Breast epithelium (tissue), 4 donors: ENCODE data around the gene KRTAP10-8. TPM values are rescaled to one million over a fixed set of nuclear protein-coding genes. Genes with fewer than 3 reads are reported as not detected.
"Not testable (repeated sequence)": the region's sequence is repeated elsewhere in the genome, so short reads cannot be mapped to it uniquely, and the experiment has no call there.

Experiments used
- DNase-seq, 2 donors: peaks; one replicate each; pipeline ENCODE4 v3.0.0-alpha.2; 2019; ENCODE audit warnings: low spot score in 2 of 2
- H3K27ac ChIP-seq, 2 donors: fragments of 200-600 bp; sonication (generic) in 1 of 2; one replicate each; pipeline ENCODE4 v1.5.1; 2016 to 2019; ENCODE audit warnings: mild to moderate bottlenecking in 1 of 2
- H3K27me3 ChIP-seq, 2 donors: fragments of 200-600 bp; sonication (generic) in 1 of 2; one replicate each; pipeline versions ENCODE4 v1.5.1 to v1.6.0; 2017 to 2019; ENCODE audit warnings: control low read depth in 1 of 2, mild to moderate bottlenecking in 1 of 2
- H3K36me3 ChIP-seq: fragments of 200-600 bp; one replicate; pipeline ENCODE4 v1.5.1; 2019
- H3K4me1 ChIP-seq, 2 donors: fragments of 200-600 bp; sonication (generic); one replicate each; pipeline ENCODE4 v1.5.1; 2016 to 2019; ENCODE audit warnings: control low read depth in 1 of 2
- H3K4me3 ChIP-seq, 3 donors: fragments of 200-600 bp; sonication (generic); 1 replicate in 2 of 3; 2 replicates in 1 of 3; pipeline ENCODE4 v1.5.1; 2016 to 2019; ENCODE audit warnings: mild to moderate bottlenecking in 3 of 3, moderate library complexity in 2 of 3
- H3K9me3 ChIP-seq, 2 donors: fragments of 200-600 bp; sonication (generic) in 1 of 2; one replicate each; pipeline ENCODE4 v1.5.1; 2016 to 2019; ENCODE audit warnings: control low read depth in 1 of 2
- CTCF ChIP-seq, 3 donors: fragments of 450-650 bp; IDR thresholded peaks; one replicate each; pipeline ENCODE4 v1.5.1; 2016 to 2017; ENCODE audit warnings: antibody characterized with exemption in 3 of 3, mild to moderate bottlenecking in 3 of 3, moderate library complexity in 3 of 3
- POLR2A ChIP-seq: fragments of 450-650 bp; IDR thresholded peaks from one replicate; pipeline ENCODE4 v1.6.1; 2016; ENCODE audit warnings: antibody characterized with exemption, mild to moderate bottlenecking, moderate library complexity
- POLR2AphosphoS5 ChIP-seq, 3 donors: sonication (generic); formaldehyde crosslinking; IDR thresholded peaks; one replicate each; pipeline ENCODE4 v1.6.1; 2017; ENCODE audit warnings: antibody characterized with exemption in 3 of 3
- intact Hi-C: fragments of 100-400 bp; cut with DNase I; formaldehyde crosslinking; loops from one replicate; pipeline ENCODE4 v1.15.1; 2023; ENCODE audit warnings: low total_unique reads
- total RNA-seq, 3 donors: library from RNA; depleted of rRNA; stranded (reverse); fragments of >200 nt; gene quantifications; one replicate each; pipeline ENCODE4 v1.1.0, GENCODE V29; 2016

KRTAP10-8 gene
- total RNA-seq, 3 donors from 2014 or later, result not detected

GRCh38 chr21:44571844-44572782, 39.8 kb upstream of the KRTAP10-8 start:
- Histone ChIP-seq H3K9me3 (peaks cover 10 to 23% of the 10 kb centered on the region in 2 donors), H3K27me3 (peaks cover 0 to 25% of the 10 kb centered on the region in 2 donors), H3K4me3 (no peak overlapping the region), H3K27ac (no peak overlapping the region), H3K4me1 (no peaks in the 10 kb centered on the region), H3K36me3 (no peaks in the 10 kb centered on the region)
- intact Hi-C loops, result no loop called here
- TF ChIP-seq POLR2AphosphoS5 (IDR thresholded peaks at IDR 0.05) (no peak), POLR2A (no peak), CTCF (IDR thresholded peaks at IDR 0.05) (no peak)
- DNase-seq, result peak in 1 of 2 donors; percentile 43

GRCh38 chr21:44572959-44573583, 38.8 kb upstream of the KRTAP10-8 start:
- Histone ChIP-seq H3K4me1 (no peaks in the 10 kb centered on the region), H3K4me3 (no peak overlapping the region), H3K9me3 (peaks cover 15 to 28% of the 10 kb centered on the region in 2 donors), H3K27ac (no peak overlapping the region), H3K27me3 (peaks cover 0 to 25% of the 10 kb centered on the region in 2 donors), H3K36me3 (no peaks in the 10 kb centered on the region)
- intact Hi-C loops, result no loop called here
- DNase-seq, result peak in 1 of 2 donors; percentile 41
- TF ChIP-seq CTCF (IDR thresholded peaks at IDR 0.05) (no peak), POLR2A (no peak), POLR2AphosphoS5 (IDR thresholded peaks at IDR 0.05) (no peak)

DNA sequence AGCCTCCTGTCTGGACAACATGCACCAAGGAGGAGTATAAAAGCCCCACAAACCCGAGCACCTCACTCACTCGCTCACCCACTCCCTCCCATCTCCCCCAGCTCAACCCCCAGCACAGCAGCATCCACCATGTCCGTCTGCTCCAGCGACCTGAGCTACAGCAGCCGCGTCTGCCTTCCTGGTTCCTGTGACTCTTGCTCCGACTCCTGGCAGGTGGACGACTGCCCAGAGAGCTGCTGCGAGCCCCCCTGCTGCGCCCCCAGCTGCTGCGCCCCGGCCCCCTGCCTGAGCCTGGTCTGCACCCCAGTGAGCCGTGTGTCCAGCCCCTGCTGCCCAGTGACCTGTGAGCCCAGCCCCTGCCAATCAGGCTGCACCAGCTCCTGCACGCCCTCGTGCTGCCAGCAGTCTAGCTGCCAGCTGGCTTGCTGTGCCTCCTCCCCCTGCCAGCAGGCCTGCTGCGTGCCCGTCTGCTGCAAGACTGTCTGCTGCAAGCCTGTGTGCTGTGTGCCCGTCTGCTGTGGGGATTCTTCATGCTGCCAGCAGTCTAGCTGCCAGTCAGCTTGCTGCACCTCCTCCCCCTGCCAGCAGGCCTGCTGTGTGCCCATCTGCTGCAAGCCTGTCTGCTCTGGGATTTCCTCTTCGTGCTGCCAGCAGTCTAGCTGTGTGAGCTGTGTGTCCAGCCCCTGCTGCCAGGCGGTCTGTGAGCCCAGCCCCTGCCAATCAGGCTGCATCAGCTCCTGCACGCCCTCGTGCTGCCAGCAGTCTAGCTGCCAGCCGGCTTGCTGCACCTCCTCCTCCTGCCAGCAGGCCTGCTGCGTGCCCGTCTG, 38.0 kb upstream of the KRTAP10-8 start, which contains the start of gene KRTAP10-4:
TSS of gene KRTAP10-4 (plus strand) at position 100 of the 827 bp plus-strand sequence. CDS start at position 130, 30 bp downstream.
- intact Hi-C loops, H3K27ac ChIP-seq, H3K36me3 ChIP-seq, H3K4me3 ChIP-seq, H3K4me1 ChIP-seq: not testable (repeated sequence)
- Histone ChIP-seq H3K9me3 (peaks cover 15 to 28% of the 10 kb centered on the region in 2 donors), H3K27me3 (peaks cover 0 to 26% of the 10 kb centered on the region in 2 donors)
- DNase-seq, result peak in 1 of 2 donors; percentile 34

- DNase-seq, result peak in 1 of 2 donors; percentile 27
- H3K4me3 ChIP-seq, result no peak overlapping the region
- intact Hi-C loops, result no loop called here
- TF ChIP-seq POLR2AphosphoS5 (IDR thresholded peaks at IDR 0.05), result no peak
- TF ChIP-seq POLR2A, result no peak
- TF ChIP-seq CTCF (IDR thresholded peaks at IDR 0.05), result no peak
- H3K9me3 ChIP-seq, result peaks cover 15 to 28% of the 10 kb centered on the region in 2 donors
- H3K36me3 ChIP-seq, result no peaks in the 10 kb centered on the region
- H3K4me1 ChIP-seq, result no peaks in the 10 kb centered on the region
- peaks cover 0 to 24% of the 10 kb centered on the region in 2 donors for H3K27me3 ChIP-seq
- no peak overlapping the region for H3K27ac ChIP-seq
Measured at GRCh38 chr21:44574457-44575306, 37.2 kb upstream of the KRTAP10-8 start.
